Thyroid gland (tissue), 4 donors: ENCODE data around the gene DPYSL3. TPM values are rescaled to one million over a fixed set of nuclear protein-coding genes. Genes with fewer than 3 reads are reported as not detected.
A peak's percentile ranks its signal among the peaks of the same experiment; 100 is the strongest.

Experiments used
- DNase-seq, 2 donors: peaks; one replicate each; pipeline ENCODE4 v3.0.0-alpha.2; 2019
- H3K27ac ChIP-seq, 3 donors: fragments of 200-600 bp; sonication (generic); 1 replicate in 2 of 3; 2 replicates in 1 of 3; pipeline ENCODE4 v1.5.1; 2016 to 2019; ENCODE audit warnings: mild to moderate bottlenecking in 1 of 3, moderate library complexity in 1 of 3
- H3K27me3 ChIP-seq: fragments of 200-600 bp; sonication (generic); one replicate; pipeline ENCODE4 v1.5.1; 2019
- H3K36me3 ChIP-seq, 2 donors: fragments of 200-600 bp; sonication (generic); one replicate each; pipeline ENCODE4 v1.5.1; 2016 to 2019
- H3K4me1 ChIP-seq, 2 donors: fragments of 200-600 bp; sonication (generic); one replicate each; pipeline ENCODE4 v1.5.1; 2017 to 2019
- H3K4me3 ChIP-seq, 3 donors: fragments of 200-600 bp; sonication (generic); replicated peaks in 1 of 3; 1 replicate in 2 of 3; 2 replicates in 1 of 3; pipeline ENCODE4 v1.5.1; 2016; ENCODE audit warnings: mild to moderate bottlenecking in 1 of 3
- H3K9me3 ChIP-seq: fragments of 200-600 bp; sonication (generic); one replicate; pipeline ENCODE4 v1.5.1; 2017
- POLR2A ChIP-seq, 2 donors: fragments of 450-650 bp; IDR thresholded peaks; one replicate each; pipeline ENCODE4 v1.6.1; 2017; ENCODE audit warnings: antibody characterized with exemption in 2 of 2, mild to moderate bottlenecking in 2 of 2, moderate library complexity in 1 of 2
- WGBS, 2 donors: methylation state at CpG; one replicate each; pipeline ENCODE4 v1.1.5; 2017; 5-methylcytosine and 5-hydroxymethylcytosine counted together
- intact Hi-C: fragments of 100-400 bp; cut with DNase I; formaldehyde crosslinking; loops from one replicate; pipeline ENCODE4 v1.15.1; 2023
- total RNA-seq, 4 donors: library from RNA; depleted of rRNA; stranded (reverse); fragments of >200 nt; gene quantifications; one replicate each; pipeline ENCODE4 v1.2.3, GENCODE V29; 2016
- TF ChIP-seq, protein P1 (sequence below), 6 experiments: fragments of 200-600 bp in 3 of 6; fragments of 450-650 bp in 3 of 6; sonication (generic) in 3 of 6; IDR thresholded peaks; one replicate each; pipeline ENCODE4 v1.5.1; 2016 to 2019; ENCODE audit warnings: antibody characterized with exemption in 6 of 6, mild to moderate bottlenecking in 2 of 6, inconsistent platforms in 1 of 6, moderate library complexity in 1 of 6

Gene DPYSL3
- total RNA-seq, 4 donors from 2014 or later: 23.7 to 43.1 (median 28.0) TPM

DNA sequence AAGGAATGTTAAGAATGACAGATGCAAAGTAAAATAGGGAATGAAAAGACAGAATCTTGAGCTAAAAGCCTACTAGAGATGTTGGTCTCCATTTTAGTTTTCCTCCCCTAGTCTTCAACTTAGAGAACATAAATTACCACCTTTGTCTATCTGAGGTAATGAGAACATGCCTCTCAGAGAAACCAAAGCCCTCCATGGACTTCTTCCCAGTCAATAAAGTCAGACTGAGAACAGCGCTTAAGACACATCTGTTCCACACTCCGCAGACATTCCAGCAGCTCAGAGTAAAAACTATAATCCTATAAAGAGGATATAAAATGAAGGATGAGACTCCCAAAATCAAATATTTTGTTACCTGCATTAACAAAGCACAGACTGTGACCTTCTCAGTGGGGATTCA, 79.2 kb downstream of the DPYSL3 start:
- no peak overlapping the region for H3K27ac ChIP-seq
- H3K4me3 ChIP-seq: no peak overlapping the region
- TF ChIP-seq POLR2A (IDR thresholded peaks at IDR 0.05): no peak
- no peaks in the 10 kb centered on the region for H3K36me3 ChIP-seq
- intact Hi-C loops: no loop called here
- peaks cover 12 to 16% of the 10 kb centered on the region in 2 donors for H3K4me1 ChIP-seq
- DNase-seq: no peak
- H3K9me3 ChIP-seq: no peaks in the 10 kb centered on the region
- H3K27me3 ChIP-seq: no peaks in the 10 kb centered on the region
- 96 to 99% methylated on average over 2 of the region's 2 CpGs for whole genome bisulfite sequencing, 2 donors

DNA sequence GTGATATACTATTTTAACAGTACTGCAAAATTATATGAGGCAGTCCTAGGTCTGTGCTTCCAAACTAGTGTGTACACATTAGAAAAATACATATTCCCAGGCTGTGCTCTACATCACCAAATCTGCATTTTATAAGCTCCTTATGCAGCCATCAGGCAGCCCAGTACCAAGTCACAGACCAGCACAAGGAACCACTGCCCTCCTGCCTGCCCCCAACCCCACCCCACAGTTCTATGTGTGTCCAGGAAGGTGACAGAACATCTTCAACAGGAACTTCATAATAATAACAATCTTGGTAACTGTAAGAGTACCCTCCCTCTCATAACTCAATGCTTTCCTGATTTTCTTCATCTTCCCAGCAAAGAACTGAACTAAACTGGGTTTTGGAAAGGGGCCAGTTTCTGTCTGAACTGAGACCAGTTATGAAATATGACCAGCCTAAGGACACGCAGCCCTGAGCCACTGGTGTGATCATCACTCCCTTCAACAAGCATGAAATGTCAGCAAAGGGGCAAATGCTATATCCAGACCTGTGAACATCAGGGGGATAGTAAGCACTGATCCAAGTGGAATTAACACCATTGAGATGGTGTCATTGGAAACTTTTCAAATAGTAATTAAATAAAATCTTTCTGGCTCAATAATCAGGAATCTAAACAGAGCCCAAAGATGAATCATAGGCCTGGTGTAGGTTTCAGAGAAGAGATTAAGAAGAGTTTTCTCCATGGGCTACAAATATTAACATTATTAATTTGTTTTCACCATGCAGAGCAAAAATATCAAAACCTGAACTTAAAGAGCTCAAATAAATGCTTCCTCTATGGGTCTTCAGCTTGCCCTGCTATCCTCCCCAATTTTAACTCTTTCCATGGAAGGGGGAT, 82.1 kb downstream of the DPYSL3 start:
- TF ChIP-seq, protein P1, sequence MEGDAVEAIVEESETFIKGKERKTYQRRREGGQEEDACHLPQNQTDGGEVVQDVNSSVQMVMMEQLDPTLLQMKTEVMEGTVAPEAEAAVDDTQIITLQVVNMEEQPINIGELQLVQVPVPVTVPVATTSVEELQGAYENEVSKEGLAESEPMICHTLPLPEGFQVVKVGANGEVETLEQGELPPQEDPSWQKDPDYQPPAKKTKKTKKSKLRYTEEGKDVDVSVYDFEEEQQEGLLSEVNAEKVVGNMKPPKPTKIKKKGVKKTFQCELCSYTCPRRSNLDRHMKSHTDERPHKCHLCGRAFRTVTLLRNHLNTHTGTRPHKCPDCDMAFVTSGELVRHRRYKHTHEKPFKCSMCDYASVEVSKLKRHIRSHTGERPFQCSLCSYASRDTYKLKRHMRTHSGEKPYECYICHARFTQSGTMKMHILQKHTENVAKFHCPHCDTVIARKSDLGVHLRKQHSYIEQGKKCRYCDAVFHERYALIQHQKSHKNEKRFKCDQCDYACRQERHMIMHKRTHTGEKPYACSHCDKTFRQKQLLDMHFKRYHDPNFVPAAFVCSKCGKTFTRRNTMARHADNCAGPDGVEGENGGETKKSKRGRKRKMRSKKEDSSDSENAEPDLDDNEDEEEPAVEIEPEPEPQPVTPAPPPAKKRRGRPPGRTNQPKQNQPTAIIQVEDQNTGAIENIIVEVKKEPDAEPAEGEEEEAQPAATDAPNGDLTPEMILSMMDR (IDR thresholded peaks at IDR 0.05): no peak
- no peak for TF ChIP-seq POLR2A (IDR thresholded peaks at IDR 0.05)
- intact Hi-C loops: no loop called here
- Histone ChIP-seq H3K4me3 (no peak overlapping the region), H3K36me3 (no peaks in the 10 kb centered on the region), H3K4me1 (peaks cover 12 to 16% of the 10 kb centered on the region in 2 donors), H3K9me3 (no peaks in the 10 kb centered on the region), H3K27me3 (no peaks in the 10 kb centered on the region), H3K27ac (peak overlapping the region in 1 of 3 donors; percentile 20)
- WGBS, 2 donors: 63 to 79% methylated on average over 1 of the region's 1 CpG
- no peak for DNase-seq

DNA sequence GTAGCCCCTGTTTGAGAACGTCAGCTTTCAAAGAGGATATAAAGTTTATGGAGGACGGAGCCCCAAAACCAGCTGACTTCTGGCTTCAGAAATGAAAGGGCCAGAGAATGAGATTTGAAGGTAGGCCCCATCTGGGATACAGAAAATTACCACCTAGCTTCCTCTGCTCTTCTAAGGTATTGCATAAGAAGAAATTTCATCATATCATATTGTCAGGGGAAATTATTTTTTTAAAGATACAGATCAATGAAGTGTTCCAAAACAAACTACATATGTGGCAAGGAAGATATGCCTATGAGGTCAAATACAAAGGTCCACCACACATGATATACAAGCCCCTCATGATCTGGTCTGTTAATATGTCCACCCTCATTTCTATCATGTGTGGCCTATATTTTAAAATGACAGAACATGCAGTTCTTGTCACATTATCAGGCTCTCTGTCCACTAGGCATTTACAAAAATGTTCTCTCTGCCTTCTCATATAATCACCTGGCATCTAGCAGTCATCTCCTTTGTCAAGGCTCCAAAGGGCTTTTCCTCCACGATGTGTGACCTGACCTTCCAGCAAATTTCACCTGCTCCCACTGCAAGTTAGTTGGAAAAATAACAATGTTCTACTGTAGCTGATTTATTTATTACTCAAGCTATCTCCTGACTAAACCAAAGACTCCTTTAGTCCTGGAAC, 83.1 kb downstream of the DPYSL3 start:
- 85 to 92% methylated on average over 3 of the region's 3 CpGs for WGBS, 2 donors
- DNase-seq: no peak
- Histone ChIP-seq H3K4me3 (no peak overlapping the region), H3K27ac (peak overlapping the region in 1 of 3 donors; percentile 20), H3K4me1 (peaks cover 5 to 10% of the 10 kb centered on the region in 2 donors), H3K27me3 (no peaks in the 10 kb centered on the region), H3K9me3 (no peaks in the 10 kb centered on the region), H3K36me3 (no peaks in the 10 kb centered on the region)
- intact Hi-C loops: no loop called here
- TF ChIP-seq, protein P1 (IDR thresholded peaks at IDR 0.05): no peak
- no peak for TF ChIP-seq POLR2A (IDR thresholded peaks at IDR 0.05)

DNA sequence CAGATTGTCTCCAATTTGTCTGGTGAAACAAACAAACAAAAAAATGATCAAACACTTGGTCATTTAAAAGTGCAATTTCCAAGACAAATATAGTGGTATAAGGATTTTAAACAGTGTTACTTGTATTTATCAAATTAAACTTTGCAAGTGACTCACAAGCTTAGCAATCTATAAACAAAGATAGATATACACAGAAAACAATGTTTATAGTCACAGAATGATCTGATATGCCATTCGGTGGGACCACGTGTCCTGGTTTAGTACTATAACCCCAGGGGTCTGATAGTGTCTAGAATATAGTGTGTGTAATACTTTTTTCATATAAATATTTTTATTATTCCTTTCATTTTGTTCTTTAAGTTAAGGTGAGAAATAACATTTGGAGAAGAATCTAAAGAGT, 91.3 kb downstream of the DPYSL3 start:
- peaks cover 11 to 13% of the 10 kb centered on the region in 2 donors for H3K4me1 ChIP-seq
- WGBS, 2 donors: 88 to 89% methylated on average over 2 of the region's 2 CpGs
- intact Hi-C loops: no loop called here

DNA sequence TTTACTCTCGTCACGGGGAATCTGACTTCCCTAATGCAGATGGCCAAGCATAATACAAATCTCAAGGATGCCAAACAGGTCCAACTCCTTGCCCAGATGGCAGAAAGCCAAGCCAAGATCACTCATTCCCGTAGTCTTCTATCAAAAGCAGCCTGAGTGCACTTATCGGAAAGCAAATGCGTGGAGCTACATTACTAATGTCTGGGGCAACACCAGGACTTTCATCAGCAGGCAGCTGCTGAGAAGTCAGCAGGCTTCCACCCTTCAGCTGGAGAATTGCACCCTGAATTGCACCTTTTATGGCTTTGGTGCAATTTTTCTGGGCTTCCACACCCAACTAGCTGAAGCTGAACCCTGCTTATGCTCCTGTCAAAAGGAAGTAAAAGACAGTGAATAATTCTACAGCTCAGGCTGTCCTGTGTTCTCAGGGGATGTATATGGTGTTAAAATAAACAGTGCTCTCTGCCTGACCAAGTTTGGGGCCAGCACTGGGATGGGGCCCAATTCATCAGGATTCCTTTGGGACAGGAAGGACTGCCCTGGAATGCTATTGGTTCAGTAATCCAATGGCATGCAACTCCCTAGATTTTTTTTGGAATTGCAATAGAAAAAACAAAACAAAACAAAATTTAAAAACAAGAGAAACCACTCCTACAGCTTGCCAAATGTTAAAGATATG, 92.6 kb downstream of the DPYSL3 start:
- peak; percentile 60 to 63 for DNase-seq
- WGBS, 2 donors: 15 to 27% methylated on average over 5 of the region's 5 CpGs
- Histone ChIP-seq H3K4me3 (no peak overlapping the region), H3K4me1 (peaks cover 11 to 13% of the 10 kb centered on the region in 2 donors), H3K27ac (peak overlapping the region in 1 of 3 donors; percentile 13), H3K36me3 (no peaks in the 10 kb centered on the region), H3K9me3 (no peaks in the 10 kb centered on the region), H3K27me3 (no peaks in the 10 kb centered on the region)
- no peak for TF ChIP-seq POLR2A (IDR thresholded peaks at IDR 0.05)
- TF ChIP-seq, protein P1 (IDR thresholded peaks at IDR 0.05): no peak
- intact Hi-C loops: no loop called here

More for the DNA sequence above, 91.3 kb downstream of the DPYSL3 start:
- Histone ChIP-seq H3K4me3 (no peak overlapping the region), H3K27me3 (no peaks in the 10 kb centered on the region), H3K9me3 (no peaks in the 10 kb centered on the region), H3K36me3 (no peaks in the 10 kb centered on the region), H3K27ac (no peak overlapping the region)
- no peak for DNase-seq
- TF ChIP-seq, protein P1 (IDR thresholded peaks at IDR 0.05): no peak
- TF ChIP-seq POLR2A (IDR thresholded peaks at IDR 0.05): no peak
